Testis (tissue), 3 donors: ENCODE data around the gene TOX3. TPM values are rescaled to one million over a fixed set of nuclear protein-coding genes. Genes with fewer than 3 reads are reported as not detected.

Experiments used
- DNase-seq: peaks from one replicate; pipeline ENCODE4 v3.0.0-alpha.2; 2019
- H3K27ac ChIP-seq, 2 donors: fragments of 200-600 bp; sonication (generic); one replicate each; pipeline ENCODE4 v1.5.1; 2019
- H3K27me3 ChIP-seq: fragments of 200-600 bp; sonication (generic); one replicate; pipeline ENCODE4 v1.5.1; 2019
- H3K36me3 ChIP-seq: fragments of 200-600 bp; sonication (generic); one replicate; pipeline ENCODE4 v1.5.1; 2017; ENCODE audit warnings: low read depth; ENCODE audit errors: missing control alignments
- H3K4me1 ChIP-seq: fragments of 200-600 bp; sonication (generic); one replicate; pipeline ENCODE4 v1.5.1; 2019
- H3K4me3 ChIP-seq, 2 donors: fragments of 200-600 bp; sonication (generic); one replicate each; pipeline ENCODE4 v1.5.1; 2017 to 2019
- H3K9me3 ChIP-seq: fragments of 200-600 bp; sonication (generic); one replicate; pipeline ENCODE4 v1.5.1; 2017
- CTCF ChIP-seq, 3 experiments: fragments of 450-650 bp in 2 of 3; fragments of 200-600 bp in 1 of 3; sonication (generic) in 1 of 3; IDR thresholded peaks; one replicate each; pipeline ENCODE4 v1.5.1; 2016 to 2019; ENCODE audit warnings: antibody characterized with exemption in 3 of 3, mild to moderate bottlenecking in 2 of 3, moderate library complexity in 1 of 3
- POLR2A ChIP-seq: fragments of 450-650 bp; IDR thresholded peaks from one replicate; pipeline ENCODE4 v1.6.1; 2017; ENCODE audit warnings: antibody characterized with exemption, mild to moderate bottlenecking, moderate library complexity
- WGBS, 2 donors: methylation state at CpG; one replicate each; pipeline ENCODE4 v1.1.5; 2018; 5-methylcytosine and 5-hydroxymethylcytosine counted together
- intact Hi-C: fragments of 100-400 bp; cut with DNase I; formaldehyde crosslinking; loops from one replicate; pipeline ENCODE4 v1.15.1; 2023; ENCODE audit warnings: low total_unique reads
- polyA plus RNA-seq: library from polyadenylated mRNA; stranded (reverse); fragments of 350-450 nt; fragmentation: Illumina TruSeq; extraction: RNeasy Lipid Tissue Mini Kit (QIAGEN cat#74804); gene quantifications from one replicate; pipeline ENCODE4 v1.2.3, GENCODE V29; 2014; ENCODE audit warnings: low read depth, low replicate concordance; ENCODE audit not compliant: insufficient read depth
- total RNA-seq, 2 donors: library from RNA; depleted of rRNA; stranded (reverse); fragments of >200 nt; gene quantifications; one replicate each; pipeline ENCODE4 v1.2.3, GENCODE V29; 2016

Gene TOX3
- total and polyA plus RNA-seq, 3 donors from 2014 or later: 0.25 to 1.1 (median 0.87) TPM

- TF ChIP-seq CTCF (IDR thresholded peaks at IDR 0.05) (no peak), POLR2A (no peak)
- no peaks in the 10 kb centered on the region for H3K27me3 ChIP-seq
- intact Hi-C loops: no loop called here
- H3K27ac ChIP-seq: no peak overlapping the region
- 69 to 70% methylated on average over 5 of the region's 5 CpGs for whole genome bisulfite sequencing, 2 donors
- DNase-seq: no peak
- H3K4me1 ChIP-seq: peaks cover 5% of the 10 kb centered on the region
- no peaks in the 10 kb centered on the region for H3K9me3 ChIP-seq
- no peak overlapping the region for H3K4me3 ChIP-seq
- H3K36me3 ChIP-seq: no peaks in the 10 kb centered on the region
Observed at GRCh38 chr16:52465711-52466267, 81.2 kb downstream of the TOX3 start.

DNA sequence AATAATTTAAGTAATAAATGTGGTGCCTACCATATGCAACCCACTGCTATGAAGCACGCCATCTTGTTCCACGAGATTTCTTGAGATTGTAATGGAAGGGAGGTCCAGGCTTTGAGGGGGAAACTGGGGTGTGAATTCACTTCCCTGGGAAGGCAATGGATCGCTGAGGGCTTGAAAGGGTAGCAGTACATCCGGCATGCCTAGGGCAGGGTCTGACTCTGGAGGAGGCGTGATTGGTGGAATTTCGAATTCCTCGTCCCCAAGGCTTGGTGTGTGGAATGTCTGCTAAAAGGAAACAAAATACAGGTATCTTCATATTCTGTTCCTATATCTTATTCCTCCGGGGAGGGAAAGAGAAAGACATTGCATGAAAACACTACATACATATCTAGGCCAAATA, 83.0 kb downstream of the TOX3 start:
- H3K27ac ChIP-seq: no peak overlapping the region
- no peaks in the 10 kb centered on the region for H3K27me3 ChIP-seq
- WGBS, 2 donors: 72 to 83% methylated on average over 8 of the region's 8 CpGs
- no peak overlapping the region for H3K4me3 ChIP-seq
- no peak for DNase-seq
- TF ChIP-seq CTCF (IDR thresholded peaks at IDR 0.05): no peak
- intact Hi-C loops: no loop called here
- no peaks in the 10 kb centered on the region for H3K36me3 ChIP-seq
- H3K9me3 ChIP-seq: no peaks in the 10 kb centered on the region
- peaks cover 5% of the 10 kb centered on the region for H3K4me1 ChIP-seq

- DNase-seq: no peak
- H3K27me3 ChIP-seq: no peaks in the 10 kb centered on the region
- no peak overlapping the region for H3K27ac ChIP-seq
- H3K4me1 ChIP-seq: no peaks in the 10 kb centered on the region
- TF ChIP-seq POLR2A (no peak), CTCF (IDR thresholded peaks at IDR 0.05) (no peak)
- intact Hi-C loops: no loop called here
- H3K4me3 ChIP-seq: no peak overlapping the region
- no peaks in the 10 kb centered on the region for H3K36me3 ChIP-seq
- no peaks in the 10 kb centered on the region for H3K9me3 ChIP-seq
Observed at GRCh38 chr16:52462816-52463215, 84.1 kb downstream of the TOX3 start.

GRCh38 chr16:52460639-52461178, 86.2 kb downstream of the TOX3 start:
- TF ChIP-seq POLR2A: no peak
- no peaks in the 10 kb centered on the region for H3K4me1 ChIP-seq
- H3K27me3 ChIP-seq: no peaks in the 10 kb centered on the region
- no peak overlapping the region for H3K4me3 ChIP-seq
- WGBS, 2 donors: 22 to 41% methylated on average over 1 of the region's 1 CpG
- H3K36me3 ChIP-seq: no peaks in the 10 kb centered on the region
- intact Hi-C loops: no loop called here
- no peak for DNase-seq
- H3K27ac ChIP-seq: no peak overlapping the region
- no peaks in the 10 kb centered on the region for H3K9me3 ChIP-seq

DNA sequence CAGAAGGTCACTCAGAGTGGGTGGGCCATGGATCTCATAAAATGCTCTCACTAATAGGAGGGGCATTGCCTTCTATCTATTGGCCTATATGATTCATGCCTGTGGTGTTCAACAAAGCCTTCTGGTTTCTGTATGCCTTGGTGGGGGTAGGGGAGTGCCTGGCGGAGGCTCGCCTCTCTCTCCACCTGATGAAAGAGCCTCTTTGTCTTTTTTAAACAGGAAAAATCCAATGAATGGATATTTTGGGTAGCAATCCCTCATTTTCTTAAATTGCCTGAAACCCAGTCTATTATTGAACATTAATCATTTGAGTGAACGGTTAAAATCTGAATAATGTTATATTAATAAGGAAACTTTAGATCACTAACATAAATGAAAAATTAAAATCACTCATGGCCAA, 90.6 kb downstream of the TOX3 start:
- intact Hi-C loops: no loop called here
- Histone ChIP-seq H3K4me3 (no peak overlapping the region), H3K4me1 (no peaks in the 10 kb centered on the region), H3K9me3 (no peaks in the 10 kb centered on the region), H3K27ac (no peak overlapping the region), H3K36me3 (no peaks in the 10 kb centered on the region), H3K27me3 (no peaks in the 10 kb centered on the region)
- DNase-seq: no peak
- 83 to 99% methylated on average over 3 of the region's 3 CpGs for WGBS, 2 donors
- TF ChIP-seq CTCF (IDR thresholded peaks at IDR 0.05): no peak
- no peak for TF ChIP-seq POLR2A
